ENCODE data around the gene PVR.
"Not testable (repeated sequence)": the region's sequence is repeated elsewhere in the genome, so short reads cannot be mapped to it uniquely, and the experiment has no call there.

PVR gene

DNA sequence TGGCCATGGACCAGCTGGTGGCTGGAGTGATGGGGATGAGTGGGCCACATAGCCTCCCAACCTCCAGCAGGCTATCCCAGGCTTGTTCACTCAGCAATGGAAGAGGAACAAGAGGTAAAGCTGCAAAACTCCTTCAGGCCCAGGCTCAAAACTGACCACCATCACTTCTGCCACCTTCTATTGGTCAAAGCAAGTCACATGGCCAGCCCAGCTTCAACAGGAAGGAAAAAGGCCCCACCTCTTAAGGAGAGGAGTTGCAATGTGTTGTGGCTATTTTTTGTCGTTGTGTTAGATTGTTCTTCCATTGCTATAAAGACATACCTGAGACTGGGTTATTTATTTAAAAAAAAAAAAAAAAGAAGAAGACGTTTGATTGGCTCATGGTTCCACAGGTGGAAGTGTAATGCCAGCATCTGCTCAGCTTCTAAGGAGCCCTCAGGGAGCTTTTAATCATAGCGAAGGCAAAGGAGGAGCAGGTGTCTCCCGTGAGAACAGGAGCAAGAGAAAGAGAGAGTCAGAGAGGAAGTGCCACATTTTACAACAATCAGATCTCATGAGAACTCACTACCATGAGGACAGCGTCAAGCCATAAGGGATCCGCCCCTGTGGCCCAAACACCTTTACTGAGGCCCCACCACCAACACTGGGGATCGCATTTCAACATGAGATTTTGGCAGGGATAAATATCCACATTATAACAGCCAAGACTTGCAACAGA lies 24.9 kb upstream of the PVR start:
- no peak for DNase-seq

DNA sequence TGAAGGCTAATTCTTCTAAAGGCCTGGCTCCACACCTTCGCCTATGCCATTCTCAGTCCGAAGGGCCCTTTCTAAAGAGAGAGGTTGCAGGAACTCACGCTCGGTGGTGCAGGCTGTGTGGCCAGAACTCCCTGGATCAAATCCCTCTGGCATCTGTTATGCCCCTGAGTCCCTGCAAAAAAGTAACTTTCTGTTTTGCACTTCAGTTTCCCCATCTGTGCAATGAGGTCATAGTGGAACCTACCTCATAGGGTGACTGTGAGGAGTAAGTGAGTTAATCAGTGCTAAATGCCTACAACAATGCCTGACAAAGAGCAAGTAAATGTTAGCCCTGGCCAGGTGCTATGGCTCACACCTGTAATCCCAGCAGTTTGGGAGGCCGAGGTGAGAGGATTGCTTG lies 23.0 kb upstream of the PVR start:
- no peak for DNase-seq

- no peak for DNase-seq
Measured at GRCh38 chr19:44621367-44621766, 22.3 kb upstream of the PVR start.

DNA sequence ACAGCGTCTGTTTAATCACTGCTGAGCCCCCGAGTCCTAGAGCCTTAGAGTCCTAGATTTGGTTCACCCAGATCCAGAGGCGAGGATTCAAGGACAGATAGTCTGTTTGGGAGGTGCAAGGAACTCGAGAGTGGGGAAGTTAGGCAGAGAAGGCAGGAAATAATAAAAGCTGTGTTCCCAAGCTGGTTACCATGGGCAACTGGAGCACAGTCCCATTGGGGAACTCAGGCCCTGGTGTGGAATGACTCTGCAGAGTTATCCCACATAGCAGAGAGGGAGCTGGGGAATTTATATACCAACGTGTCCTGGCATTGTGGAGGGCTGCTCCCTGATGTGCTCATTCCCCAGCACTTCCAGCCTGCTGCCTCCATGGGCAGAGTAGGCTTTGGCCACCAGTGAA lies 20.6 kb upstream of the PVR start:
- DNase-seq = no peak

- DNase-seq = no peak
Measured at GRCh38 chr19:44623626-44624025, 20.1 kb upstream of the PVR start.

DNA sequence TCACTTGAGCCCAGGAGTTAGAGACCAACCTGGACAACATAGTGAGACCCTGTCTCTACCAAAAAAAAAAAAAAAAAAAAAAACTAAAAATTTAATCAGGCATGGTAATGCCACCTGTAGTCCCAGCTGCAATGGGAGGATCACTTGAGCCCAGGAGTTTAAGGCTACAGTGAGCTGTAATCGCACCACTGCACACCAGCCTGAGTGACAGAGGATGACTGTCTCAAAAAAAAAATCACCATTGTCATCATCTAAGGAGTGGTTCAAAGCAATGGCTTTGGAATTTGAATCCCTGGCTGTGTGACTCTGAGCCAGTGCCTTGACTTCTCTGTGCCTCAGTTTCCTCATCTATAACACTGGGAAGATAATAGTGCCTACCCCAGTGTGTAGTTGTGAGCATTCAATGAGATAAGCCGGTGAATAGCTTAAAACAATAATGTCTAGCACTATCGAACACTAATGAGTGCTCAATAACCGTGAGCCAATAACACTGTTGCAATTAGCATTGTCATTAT lies 18.8 kb upstream of the PVR start:
- no peak for DNase-seq

DNA sequence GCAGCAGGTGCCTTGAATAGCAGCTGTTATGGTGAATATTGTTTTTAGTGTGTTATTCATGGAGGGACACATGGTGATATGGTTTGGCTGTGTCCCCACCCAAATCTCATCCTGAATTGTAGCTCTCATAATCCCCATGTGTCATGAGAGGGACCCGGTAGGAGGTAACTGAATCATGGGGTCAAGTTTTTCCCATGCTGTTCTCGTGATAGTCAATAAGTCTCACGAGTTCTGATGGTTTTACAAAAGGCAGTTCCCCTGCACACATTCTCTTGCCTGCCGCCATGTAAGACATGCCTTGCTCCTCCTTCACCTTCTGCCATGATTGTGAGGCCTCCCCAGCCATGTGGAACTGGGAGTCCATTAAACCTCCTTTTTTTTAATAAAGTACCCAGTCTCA lies 18.1 kb upstream of the PVR start:
- not testable (repeated sequence) for DNase-seq

DNA sequence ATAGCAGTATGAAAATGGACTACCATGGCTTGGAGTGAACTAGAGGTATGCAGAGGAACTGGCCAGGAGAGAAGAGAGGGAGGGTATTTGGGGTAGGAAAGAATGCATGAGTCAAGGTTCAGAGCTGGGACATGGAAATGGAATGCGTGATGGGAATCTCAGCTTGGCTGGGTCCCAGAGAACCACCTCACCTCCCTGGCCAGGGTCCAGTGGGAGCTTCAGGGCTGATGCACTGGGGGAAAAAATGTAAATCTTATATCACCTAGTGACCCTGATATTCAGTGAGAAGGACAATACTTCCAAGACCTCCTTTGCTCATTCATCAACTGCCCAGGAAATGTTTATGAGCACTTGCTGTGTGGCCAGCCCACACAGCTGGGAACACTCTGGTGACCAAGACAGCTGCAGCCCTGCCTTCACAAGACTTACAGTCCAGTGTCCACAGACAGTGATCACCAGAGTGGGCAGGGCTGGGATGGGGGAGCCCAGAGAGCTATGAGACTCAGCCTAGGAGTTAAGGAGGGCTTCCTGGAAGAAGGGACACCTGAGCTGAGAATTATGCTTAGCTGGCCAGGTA lies 17.6 kb upstream of the PVR start:
- no peak for DNase-seq

DNA sequence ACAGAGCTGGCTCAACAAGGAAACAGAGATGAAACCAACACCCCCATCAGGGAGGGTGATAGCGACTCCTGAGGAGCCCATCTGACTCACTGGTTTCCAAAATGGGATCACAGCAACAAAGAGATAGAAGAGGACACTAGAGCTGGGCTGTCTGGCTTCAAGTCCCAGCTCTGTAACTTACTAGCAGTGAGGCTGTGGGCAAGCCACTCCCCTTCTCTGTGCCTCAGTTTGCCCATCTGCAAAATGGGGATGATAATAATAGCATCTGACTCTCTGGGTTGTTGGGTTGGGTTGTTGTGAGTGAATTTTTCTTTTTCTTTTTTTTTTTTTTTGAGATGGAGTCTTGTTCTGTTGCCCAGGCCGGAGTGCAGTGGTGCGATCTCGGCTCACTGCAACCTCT lies 16.1 kb upstream of the PVR start:
- DNase-seq = no peak

DNA sequence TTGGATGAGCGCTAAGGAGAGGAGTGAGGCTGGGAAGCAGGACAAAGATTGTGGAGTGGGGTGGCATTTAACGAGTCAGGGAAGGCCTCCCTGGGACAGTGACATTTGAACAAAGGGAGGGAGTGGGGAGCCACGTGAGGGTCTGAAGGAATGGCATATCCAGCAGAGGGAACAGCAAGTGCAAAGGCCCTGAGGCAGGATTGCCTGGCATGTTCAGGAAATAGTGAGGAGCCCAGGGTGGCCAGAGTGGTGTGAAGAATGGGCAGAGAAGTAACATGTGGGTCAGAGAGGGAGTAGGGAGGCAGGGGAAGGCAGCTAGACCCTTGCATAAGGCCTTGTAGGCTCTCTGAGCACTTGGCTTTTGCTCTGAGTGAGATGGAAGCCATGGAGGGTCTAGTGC lies 14.9 kb upstream of the PVR start:
- DNase-seq = no peak

GRCh38 chr19:44631611-44632010 lies 12.1 kb upstream of the PVR start:
- not testable (repeated sequence) for DNase-seq

DNA sequence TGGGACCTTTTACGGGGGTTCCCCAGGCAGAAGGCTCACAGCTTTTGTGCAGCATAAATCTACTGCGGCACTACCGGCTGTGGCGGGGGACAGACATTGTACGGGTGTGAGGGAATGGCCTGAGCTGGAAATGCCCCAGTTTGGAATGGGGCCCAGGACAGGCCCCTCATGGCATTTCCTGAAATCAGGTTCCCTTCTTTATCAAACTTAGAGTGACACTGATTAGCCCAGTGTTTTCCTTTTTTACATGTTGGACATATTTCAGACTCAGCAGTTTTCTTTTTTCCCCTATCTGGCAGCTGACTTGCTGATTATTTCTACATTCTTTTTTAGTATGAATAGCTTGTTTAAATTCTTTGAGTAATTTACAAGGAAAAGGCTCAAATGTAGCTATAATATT lies 9.7 kb upstream of the PVR start:
- DNase-seq = not testable (repeated sequence)

GRCh38 chr19:44634785-44635184 lies 8.9 kb upstream of the PVR start:
- DNase-seq = no peak

DNA sequence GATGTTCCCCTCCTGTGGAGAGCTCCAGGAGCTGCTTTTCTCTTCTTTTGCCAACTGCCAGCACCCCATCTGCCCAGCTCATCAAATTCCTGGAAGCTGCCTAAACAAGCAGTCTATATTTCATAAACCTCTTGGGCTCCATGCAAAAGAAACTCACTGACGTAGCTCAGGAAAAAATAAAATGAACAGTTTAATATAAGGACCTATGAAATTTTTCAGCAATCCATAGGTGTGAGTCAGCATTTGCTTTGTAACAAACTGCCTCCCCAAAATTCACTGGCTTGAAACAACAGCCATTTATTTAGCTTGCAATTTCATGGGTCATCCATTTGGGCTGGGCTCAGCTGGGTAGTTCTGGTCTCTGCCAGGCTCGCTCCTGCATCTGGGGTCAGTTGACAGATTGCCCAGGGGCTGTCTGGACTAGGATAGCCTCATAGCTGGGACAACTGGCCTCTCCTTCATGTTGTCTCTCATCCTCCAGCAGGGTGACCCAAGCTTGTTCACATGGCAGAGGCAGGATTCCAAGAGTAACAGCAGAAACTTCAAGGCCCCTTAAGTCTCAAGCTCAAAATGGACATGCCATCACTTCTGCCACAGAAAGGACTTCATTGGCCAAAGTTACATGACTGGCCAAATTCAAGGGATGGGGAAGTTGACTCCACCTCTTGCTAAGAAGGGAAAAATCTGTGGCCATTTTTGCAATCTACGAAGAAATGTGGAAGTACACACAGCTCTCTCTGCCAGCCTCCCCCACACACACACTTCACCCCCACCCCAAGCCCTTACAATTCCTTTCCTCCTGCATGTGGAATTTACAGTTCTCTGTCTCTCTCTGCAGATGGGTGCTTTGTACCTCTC lies 7.9 kb upstream of the PVR start:
- DNase-seq = peak; percentile 3

GRCh38 chr19:44636439-44637389 lies 7.0 kb upstream of the PVR start:
- no peak for DNase-seq

DNA sequence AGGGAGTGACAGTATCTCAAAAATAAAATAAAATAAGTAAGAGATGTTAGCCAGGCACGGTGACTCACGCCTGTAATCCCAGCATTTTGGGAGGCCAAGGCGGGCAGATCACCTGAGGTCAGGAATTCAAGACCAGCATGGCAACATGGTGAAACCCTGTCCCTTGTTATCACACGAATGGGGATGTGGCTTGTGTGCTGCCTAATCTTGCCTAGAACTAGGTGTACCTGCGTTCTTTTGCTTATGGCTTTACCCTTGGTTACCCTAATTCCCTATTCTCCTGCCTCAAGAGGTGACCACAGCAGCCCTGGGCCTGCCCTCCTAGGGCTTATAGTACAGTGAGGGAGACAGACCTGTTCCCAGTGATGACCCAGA lies 6.3 kb upstream of the PVR start:
- DNase-seq = no peak

DNA sequence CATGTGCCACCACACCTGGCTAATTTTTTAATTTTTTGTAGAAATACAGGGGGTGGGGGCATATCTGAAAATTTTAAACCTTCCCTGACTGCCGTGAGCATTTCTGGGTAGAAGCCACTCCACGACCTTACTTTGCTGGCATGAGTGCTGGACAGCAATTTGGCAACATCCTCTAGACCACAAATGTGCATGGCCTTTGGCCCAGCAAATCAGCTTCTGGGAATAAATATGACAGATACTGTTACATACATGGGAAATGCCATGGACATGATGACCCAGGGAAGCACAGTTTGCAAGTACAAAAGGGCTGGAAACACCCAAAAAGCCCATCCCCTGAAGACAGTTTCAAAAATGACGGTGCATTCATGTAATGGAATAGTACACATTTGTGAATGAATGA lies 3.2 kb upstream of the PVR start:
- DNase-seq = no peak

- DNase-seq = no peak
Measured at GRCh38 chr19:44641501-44642265, 2.0 kb upstream of the PVR start.

DNA sequence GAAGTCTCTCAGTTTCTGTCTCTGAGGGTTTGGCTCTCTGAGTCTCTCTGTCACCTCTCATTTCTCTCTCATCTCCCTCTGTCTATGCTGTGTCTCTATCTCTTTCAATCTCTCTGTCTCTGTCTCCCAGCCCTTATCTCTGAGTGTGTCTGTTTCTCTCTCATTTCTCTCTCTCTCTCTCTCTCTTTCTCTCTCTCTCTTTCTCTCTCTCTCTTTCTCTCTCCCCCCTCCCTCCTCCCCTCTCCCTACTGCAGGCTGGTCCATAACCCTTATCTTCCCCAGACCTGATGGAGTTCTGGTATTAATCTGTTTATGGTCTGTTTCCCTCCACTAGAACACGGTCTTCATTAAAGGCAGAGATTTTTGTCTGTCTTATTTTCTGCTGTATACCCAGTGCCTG lies 1.3 kb upstream of the PVR start:
- no peak for DNase-seq

- no peak for DNase-seq
Measured at GRCh38 chr19:44644402-44645016, 799 bp downstream of the PVR start.

DNA sequence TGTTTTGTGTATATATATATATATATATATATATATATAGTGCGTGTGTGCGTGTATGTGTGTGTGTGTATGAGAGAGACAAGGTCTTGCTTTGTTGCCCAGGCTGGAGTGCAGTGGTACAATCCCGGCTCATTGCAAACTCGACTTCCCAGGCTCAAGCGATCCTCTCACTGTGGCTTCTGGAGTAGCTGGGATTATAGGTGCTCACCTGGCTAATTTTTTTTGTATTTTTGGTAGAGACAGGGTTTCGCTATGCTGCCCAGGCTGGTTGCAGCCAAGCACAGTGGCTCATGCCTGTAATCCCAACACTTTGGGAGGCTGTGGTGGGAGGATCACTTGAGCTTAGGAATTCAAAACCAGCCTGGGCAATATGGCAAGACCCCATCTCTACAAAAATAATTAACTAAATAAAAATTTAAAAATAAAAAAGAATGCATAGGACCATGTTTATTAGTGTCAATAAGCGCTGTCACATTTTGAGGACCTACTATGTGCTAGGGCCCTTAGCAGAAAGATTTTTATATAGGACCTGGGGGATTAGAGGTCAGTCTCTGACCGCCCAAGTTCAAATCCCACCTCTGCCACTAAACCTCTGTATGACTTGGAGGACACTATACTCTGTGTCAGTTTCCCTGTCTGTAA lies 1.8 kb downstream of the PVR start:
- DNase-seq = no peak

All from midbrain (tissue), 1 donor.